HepG2 (cell line): Measurements from ENCODE around the gene THSD8. TPM values are rescaled to one million over a fixed set of nuclear protein-coding genes. Genes with fewer than 3 reads are reported as not detected.
A peak's percentile ranks its signal among the peaks of the same experiment; 100 is the strongest.

Experiments used
- ISX ChIP-seq: sonication (generic); formaldehyde crosslinking; conservative IDR thresholded peaks from 2 replicates; pipeline ENCODE4 v1.5.0; 2020; ENCODE audit warnings: missing genetic modification reagents
- NFKBIZ ChIP-seq: IDR thresholded peaks from 2 replicates; pipeline ENCODE4 v1.6.1; 2018; ENCODE audit warnings: missing genetic modification reagents, missing compliant biosample characterization
- PRDM10 ChIP-seq: sonication (generic); formaldehyde crosslinking; IDR thresholded peaks from 2 replicates; pipeline ENCODE4 v1.4.0; 2020; ENCODE audit warnings: low read depth, missing genetic modification reagents
- SNAI1 ChIP-seq: sonication (generic); formaldehyde crosslinking; IDR thresholded peaks from 2 replicates; pipeline ENCODE4 v1.5.0; 2020; ENCODE audit warnings: mild to moderate bottlenecking, missing genetic modification reagents, borderline replicate concordance
- ZFAT ChIP-seq: sonication (generic); formaldehyde crosslinking; conservative IDR thresholded peaks from 2 replicates; pipeline ENCODE4 v1.8.1; 2023; ENCODE audit warnings: missing genetic modification reagents, inconsistent platforms
- ZNF281 ChIP-seq: sonication (generic); formaldehyde crosslinking; IDR thresholded peaks from 2 replicates; pipeline ENCODE4 v1.4.0; 2020; ENCODE audit warnings: missing genetic modification reagents, borderline replicate concordance
- ZNF615 ChIP-seq: sonication (generic); formaldehyde crosslinking; IDR thresholded peaks from 2 replicates; pipeline ENCODE4 v1.5.0; 2020; ENCODE audit warnings: mild to moderate bottlenecking, missing genetic modification reagents, borderline replicate concordance
- ZNF781 ChIP-seq: sonication (generic); formaldehyde crosslinking; IDR thresholded peaks from 2 replicates; pipeline ENCODE4 v1.5.1; 2020; ENCODE audit warnings: borderline replicate concordance, mild to moderate bottlenecking, missing genetic modification reagents; ENCODE audit errors: not compliant biosample characterization
- polyA plus RNA-seq, 8 experiments: library from polyadenylated mRNA; depleted of rRNA in 3 of 8; stranded (reverse) in 7 of 8; unstranded in 1 of 8; fragments of >200 nt; fragmentation: Illumina TruSeq in 4 of 8; extraction: Trizol in 4 of 8; gene quantifications; 2 replicates each; pipeline versions ENCODE4 v1.2.1 to v1.2.3, GENCODE V29; 2011 to 2016; ENCODE audit warnings: low read depth in 4 of 8, missing spikeins in 1 of 8, mixed read lengths in 1 of 8; ENCODE audit not compliant: insufficient read depth in 1 of 8
- total RNA-seq, 5 experiments: library from RNA; depleted of rRNA; stranded (reverse); fragments of >200 nt; fragmentation: Illumina TruSeq; extraction: Trizol; gene quantifications; 2 replicates each; pipeline ENCODE4 v1.2.3, GENCODE V29; 2016; ENCODE audit warnings: low read depth in 1 of 5
- TF ChIP-seq, protein P1 (sequence below): sonication (generic); formaldehyde crosslinking; IDR thresholded peaks from 2 replicates; pipeline ENCODE4 v1.4.0; 2020; ENCODE audit warnings: mild to moderate bottlenecking, missing genetic modification reagents
- TF ChIP-seq, protein P2 (sequence below): sonication (generic); formaldehyde crosslinking; IDR thresholded peaks from 2 replicates; pipeline ENCODE4 v1.5.0; 2020; ENCODE audit warnings: missing genetic modification reagents
- TF ChIP-seq, protein P3 (sequence below): sonication (generic); formaldehyde crosslinking; IDR thresholded peaks from 2 replicates; pipeline ENCODE4 v1.4.0; 2020; ENCODE audit warnings: mild to moderate bottlenecking, missing genetic modification reagents

The THSD8 gene
- total and polyA plus RNA-seq, 2 of the 13 experiments (the other 11 are each of a cell fraction or from before 2014, with no cell fraction given) = 4.8 to 14.9 TPM

DNA sequence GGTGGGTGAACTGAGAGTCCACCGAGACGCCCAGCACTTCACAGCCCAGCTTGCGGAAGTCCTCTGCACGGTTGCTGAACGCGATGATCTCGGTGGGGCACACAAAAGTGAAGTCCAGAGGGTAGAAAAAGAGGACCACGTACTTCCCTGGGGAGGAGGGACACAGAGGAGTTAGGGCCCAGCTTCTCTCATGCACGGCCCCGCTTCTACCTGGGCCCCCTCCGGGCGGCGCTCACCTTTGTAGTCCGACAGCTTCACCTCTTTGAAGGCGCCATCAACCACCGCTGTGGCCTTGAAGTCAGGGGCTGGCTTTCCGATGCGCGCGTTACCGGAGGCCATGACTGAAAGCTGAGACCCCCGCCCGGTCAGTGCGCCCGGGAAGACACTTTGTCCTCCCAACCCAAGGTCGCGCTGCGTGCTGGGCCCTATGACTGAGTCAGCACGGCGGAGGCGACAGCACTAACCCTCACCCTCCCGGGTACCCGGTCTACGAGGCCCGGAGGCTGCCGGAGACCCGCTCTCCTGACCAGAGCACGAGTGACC is 875 bp upstream of the THSD8 start (continued):
- TF ChIP-seq PRDM10 (no peak), SNAI1 (CRISPR knock-in tag) (no peak), NFKBIZ (CRISPR knock-in tag) (0 out of 2 replicates have a peak, but pooled peaks have one; percentile 16), ZNF781 (CRISPR knock-in tag) (no peak), ISX (CRISPR knock-in tag) (no peak), ZFAT (CRISPR knock-in tag) (no peak), ZNF281 (CRISPR knock-in tag) (no peak), ZNF615 (CRISPR knock-in tag) (no peak)
- TF ChIP-seq, protein P1, sequence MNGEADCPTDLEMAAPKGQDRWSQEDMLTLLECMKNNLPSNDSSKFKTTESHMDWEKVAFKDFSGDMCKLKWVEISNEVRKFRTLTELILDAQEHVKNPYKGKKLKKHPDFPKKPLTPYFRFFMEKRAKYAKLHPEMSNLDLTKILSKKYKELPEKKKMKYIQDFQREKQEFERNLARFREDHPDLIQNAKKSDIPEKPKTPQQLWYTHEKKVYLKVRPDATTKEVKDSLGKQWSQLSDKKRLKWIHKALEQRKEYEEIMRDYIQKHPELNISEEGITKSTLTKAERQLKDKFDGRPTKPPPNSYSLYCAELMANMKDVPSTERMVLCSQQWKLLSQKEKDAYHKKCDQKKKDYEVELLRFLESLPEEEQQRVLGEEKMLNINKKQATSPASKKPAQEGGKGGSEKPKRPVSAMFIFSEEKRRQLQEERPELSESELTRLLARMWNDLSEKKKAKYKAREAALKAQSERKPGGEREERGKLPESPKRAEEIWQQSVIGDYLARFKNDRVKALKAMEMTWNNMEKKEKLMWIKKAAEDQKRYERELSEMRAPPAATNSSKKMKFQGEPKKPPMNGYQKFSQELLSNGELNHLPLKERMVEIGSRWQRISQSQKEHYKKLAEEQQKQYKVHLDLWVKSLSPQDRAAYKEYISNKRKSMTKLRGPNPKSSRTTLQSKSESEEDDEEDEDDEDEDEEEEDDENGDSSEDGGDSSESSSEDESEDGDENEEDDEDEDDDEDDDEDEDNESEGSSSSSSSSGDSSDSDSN (CRISPR knock-in tag) = peak; percentile 84
- TF ChIP-seq, protein P2, sequence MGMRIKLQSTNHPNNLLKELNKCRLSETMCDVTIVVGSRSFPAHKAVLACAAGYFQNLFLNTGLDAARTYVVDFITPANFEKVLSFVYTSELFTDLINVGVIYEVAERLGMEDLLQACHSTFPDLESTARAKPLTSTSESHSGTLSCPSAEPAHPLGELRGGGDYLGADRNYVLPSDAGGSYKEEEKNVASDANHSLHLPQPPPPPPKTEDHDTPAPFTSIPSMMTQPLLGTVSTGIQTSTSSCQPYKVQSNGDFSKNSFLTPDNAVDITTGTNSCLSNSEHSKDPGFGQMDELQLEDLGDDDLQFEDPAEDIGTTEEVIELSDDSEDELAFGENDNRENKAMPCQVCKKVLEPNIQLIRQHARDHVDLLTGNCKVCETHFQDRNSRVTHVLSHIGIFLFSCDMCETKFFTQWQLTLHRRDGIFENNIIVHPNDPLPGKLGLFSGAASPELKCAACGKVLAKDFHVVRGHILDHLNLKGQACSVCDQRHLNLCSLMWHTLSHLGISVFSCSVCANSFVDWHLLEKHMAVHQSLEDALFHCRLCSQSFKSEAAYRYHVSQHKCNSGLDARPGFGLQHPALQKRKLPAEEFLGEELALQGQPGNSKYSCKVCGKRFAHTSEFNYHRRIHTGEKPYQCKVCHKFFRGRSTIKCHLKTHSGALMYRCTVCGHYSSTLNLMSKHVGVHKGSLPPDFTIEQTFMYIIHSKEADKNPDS = no peak
- TF ChIP-seq, protein P3, sequence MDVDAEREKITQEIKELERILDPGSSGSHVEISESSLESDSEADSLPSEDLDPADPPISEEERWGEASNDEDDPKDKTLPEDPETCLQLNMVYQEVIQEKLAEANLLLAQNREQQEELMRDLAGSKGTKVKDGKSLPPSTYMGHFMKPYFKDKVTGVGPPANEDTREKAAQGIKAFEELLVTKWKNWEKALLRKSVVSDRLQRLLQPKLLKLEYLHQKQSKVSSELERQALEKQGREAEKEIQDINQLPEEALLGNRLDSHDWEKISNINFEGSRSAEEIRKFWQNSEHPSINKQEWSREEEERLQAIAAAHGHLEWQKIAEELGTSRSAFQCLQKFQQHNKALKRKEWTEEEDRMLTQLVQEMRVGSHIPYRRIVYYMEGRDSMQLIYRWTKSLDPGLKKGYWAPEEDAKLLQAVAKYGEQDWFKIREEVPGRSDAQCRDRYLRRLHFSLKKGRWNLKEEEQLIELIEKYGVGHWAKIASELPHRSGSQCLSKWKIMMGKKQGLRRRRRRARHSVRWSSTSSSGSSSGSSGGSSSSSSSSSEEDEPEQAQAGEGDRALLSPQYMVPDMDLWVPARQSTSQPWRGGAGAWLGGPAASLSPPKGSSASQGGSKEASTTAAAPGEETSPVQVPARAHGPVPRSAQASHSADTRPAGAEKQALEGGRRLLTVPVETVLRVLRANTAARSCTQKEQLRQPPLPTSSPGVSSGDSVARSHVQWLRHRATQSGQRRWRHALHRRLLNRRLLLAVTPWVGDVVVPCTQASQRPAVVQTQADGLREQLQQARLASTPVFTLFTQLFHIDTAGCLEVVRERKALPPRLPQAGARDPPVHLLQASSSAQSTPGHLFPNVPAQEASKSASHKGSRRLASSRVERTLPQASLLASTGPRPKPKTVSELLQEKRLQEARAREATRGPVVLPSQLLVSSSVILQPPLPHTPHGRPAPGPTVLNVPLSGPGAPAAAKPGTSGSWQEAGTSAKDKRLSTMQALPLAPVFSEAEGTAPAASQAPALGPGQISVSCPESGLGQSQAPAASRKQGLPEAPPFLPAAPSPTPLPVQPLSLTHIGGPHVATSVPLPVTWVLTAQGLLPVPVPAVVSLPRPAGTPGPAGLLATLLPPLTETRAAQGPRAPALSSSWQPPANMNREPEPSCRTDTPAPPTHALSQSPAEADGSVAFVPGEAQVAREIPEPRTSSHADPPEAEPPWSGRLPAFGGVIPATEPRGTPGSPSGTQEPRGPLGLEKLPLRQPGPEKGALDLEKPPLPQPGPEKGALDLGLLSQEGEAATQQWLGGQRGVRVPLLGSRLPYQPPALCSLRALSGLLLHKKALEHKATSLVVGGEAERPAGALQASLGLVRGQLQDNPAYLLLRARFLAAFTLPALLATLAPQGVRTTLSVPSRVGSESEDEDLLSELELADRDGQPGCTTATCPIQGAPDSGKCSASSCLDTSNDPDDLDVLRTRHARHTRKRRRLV = peak; percentile 18; the same call in 1 of the 2 replicates
